KMS-11 (cell line): ENCODE data around the gene PRDM16.

Experiments used
- H2AFZ ChIP-seq: fragments of 200-600 bp; sonication (generic); 2 replicates; pipeline ENCODE4 v1.6.1; 2016; ENCODE audit warnings: antibody characterized with exemption, mixed run types, low read depth
- H3K27ac ChIP-seq: fragments of 200-600 bp; sonication (generic); 2 replicates; pipeline ENCODE4 v1.6.1; 2016; ENCODE audit warnings: mild to moderate bottlenecking, mixed run types
- H3K27me3 ChIP-seq: fragments of 200-600 bp; sonication (generic); 2 replicates; pipeline ENCODE4 v1.6.1; 2017; ENCODE audit warnings: mild to moderate bottlenecking, low read depth, mixed run types, moderate library complexity; ENCODE audit not compliant: insufficient read depth
- H3K36me3 ChIP-seq: fragments of 200-600 bp; sonication (generic); 2 replicates; pipeline ENCODE4 v1.6.1; 2017; ENCODE audit warnings: mild to moderate bottlenecking, mixed run types; ENCODE audit not compliant: insufficient read depth
- H3K4me1 ChIP-seq: fragments of 200-600 bp; sonication (generic); 2 replicates; pipeline ENCODE4 v1.6.1; 2016; ENCODE audit warnings: mild to moderate bottlenecking, low read depth, mixed run types; ENCODE audit not compliant: poor library complexity, severe bottlenecking
- H3K4me2 ChIP-seq: fragments of 200-600 bp; sonication (generic); 2 replicates; pipeline ENCODE4 v1.7.0; 2016; ENCODE audit warnings: mild to moderate bottlenecking, mixed run types
- H3K4me3 ChIP-seq: fragments of 200-600 bp; sonication (generic); IDR thresholded peaks from 2 replicates; pipeline ENCODE4 v1.6.1; 2017; ENCODE audit warnings: low read depth, low read length, mixed read lengths; ENCODE audit not compliant: insufficient read depth
- H3K79me2 ChIP-seq: fragments of 200-600 bp; sonication (generic); 2 replicates; pipeline ENCODE4 v1.6.1; 2016; ENCODE audit warnings: low read depth, mixed run types; ENCODE audit not compliant: insufficient read depth
- H3K9ac ChIP-seq: fragments of 200-600 bp; sonication (generic); 2 replicates; pipeline ENCODE4 v1.6.1; 2016; ENCODE audit warnings: mild to moderate bottlenecking, mixed run types
- H4K20me1 ChIP-seq: fragments of 200-600 bp; sonication (generic); 2 replicates; pipeline ENCODE4 v1.6.1; 2016; ENCODE audit warnings: mild to moderate bottlenecking, mixed run types; ENCODE audit not compliant: insufficient read depth
- TF ChIP-seq, protein P1 (sequence below): fragments of 200-600 bp; sonication (generic); conservative IDR thresholded peaks from 2 replicates; pipeline ENCODE4 v1.6.1; 2017; ENCODE audit warnings: low read depth, mild to moderate bottlenecking, antibody characterized with exemption, low read length, moderate library complexity, mixed read lengths

The PRDM16 gene

DNA sequence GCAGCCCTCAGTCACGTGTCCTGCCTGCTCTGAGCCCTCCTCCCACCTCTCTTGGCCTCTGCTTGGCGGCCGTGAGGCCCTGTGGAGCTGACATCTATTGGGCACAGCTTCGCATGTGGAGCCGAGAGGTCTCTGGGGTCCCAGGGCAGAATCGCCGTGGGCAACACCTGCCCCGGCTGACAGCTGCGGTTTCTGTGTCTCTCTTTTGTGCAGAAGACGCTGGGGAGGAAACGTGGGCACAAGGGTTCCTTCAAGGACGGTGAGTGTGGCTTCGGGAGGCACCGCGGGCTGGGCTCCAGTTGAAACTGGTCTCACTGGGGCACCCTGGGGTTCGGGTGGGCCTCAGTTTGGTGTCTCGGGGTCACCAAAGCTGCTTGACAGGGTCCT is 396.9 kb downstream of the PRDM16 start:
- Histone ChIP-seq H3K79me2 (no peaks in the 10 kb centered on the region), H3K4me3 (no peak overlapping the region), H3K36me3 (no peaks in the 10 kb centered on the region), H3K27ac (no peak overlapping the region), H4K20me1 (no peaks in the 10 kb centered on the region), H2AFZ (no peak overlapping the region), H3K4me2 (no peak overlapping the region), H3K27me3 (peaks cover 81% of the 10 kb centered on the region), H3K9ac (no peak overlapping the region), H3K4me1 (no peaks in the 10 kb centered on the region)
- TF ChIP-seq, protein P1, sequence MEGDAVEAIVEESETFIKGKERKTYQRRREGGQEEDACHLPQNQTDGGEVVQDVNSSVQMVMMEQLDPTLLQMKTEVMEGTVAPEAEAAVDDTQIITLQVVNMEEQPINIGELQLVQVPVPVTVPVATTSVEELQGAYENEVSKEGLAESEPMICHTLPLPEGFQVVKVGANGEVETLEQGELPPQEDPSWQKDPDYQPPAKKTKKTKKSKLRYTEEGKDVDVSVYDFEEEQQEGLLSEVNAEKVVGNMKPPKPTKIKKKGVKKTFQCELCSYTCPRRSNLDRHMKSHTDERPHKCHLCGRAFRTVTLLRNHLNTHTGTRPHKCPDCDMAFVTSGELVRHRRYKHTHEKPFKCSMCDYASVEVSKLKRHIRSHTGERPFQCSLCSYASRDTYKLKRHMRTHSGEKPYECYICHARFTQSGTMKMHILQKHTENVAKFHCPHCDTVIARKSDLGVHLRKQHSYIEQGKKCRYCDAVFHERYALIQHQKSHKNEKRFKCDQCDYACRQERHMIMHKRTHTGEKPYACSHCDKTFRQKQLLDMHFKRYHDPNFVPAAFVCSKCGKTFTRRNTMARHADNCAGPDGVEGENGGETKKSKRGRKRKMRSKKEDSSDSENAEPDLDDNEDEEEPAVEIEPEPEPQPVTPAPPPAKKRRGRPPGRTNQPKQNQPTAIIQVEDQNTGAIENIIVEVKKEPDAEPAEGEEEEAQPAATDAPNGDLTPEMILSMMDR, result no peak

DNA sequence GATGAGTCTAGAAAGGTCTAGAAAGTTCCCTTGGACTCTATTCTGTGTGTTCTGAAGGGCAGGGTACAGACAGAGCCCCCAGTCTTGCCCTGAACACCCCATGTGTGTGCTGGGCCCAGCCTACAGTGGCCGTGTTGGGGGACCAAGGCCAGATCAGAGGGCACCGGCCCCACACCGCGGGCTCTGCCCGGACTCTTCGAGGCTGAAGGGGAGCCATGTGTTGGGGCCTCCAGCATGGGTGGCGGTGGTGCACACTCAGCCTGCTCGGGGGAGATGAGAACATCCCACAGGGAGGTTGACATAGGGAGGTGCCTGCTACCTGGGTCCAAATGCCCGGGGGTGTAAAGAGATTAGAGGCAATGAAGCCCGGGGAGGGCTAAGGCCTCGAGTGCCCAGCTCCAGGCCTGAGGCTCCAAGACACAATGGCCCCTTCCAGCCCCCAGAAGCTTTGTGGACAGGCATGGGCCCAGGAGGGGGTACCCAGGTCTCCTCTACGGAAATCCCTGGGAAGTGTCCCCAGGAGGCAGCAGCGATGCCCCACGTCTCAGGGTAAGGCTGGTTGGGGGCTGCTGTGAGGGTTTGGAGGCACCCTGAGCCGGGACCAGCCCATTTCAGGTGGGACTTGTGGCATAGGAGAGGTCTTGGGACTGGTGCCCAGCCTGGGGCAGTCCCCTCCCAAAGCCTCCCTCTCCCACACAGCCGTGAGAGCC is 397.5 kb downstream of the PRDM16 start:
- H3K4me1 ChIP-seq, result no peaks in the 10 kb centered on the region
- no peak overlapping the region for H3K9ac ChIP-seq
- H3K27me3 ChIP-seq, result peaks cover 79% of the 10 kb centered on the region
- H3K4me2 ChIP-seq, result no peak overlapping the region
- H3K27ac ChIP-seq, result no peak overlapping the region
- no peaks in the 10 kb centered on the region for H4K20me1 ChIP-seq
- no peaks in the 10 kb centered on the region for H3K36me3 ChIP-seq
- H3K79me2 ChIP-seq, result no peaks in the 10 kb centered on the region
- TF ChIP-seq, protein P1, result no peak
- H2AFZ ChIP-seq, result no peak overlapping the region
- no peak overlapping the region for H3K4me3 ChIP-seq

DNA sequence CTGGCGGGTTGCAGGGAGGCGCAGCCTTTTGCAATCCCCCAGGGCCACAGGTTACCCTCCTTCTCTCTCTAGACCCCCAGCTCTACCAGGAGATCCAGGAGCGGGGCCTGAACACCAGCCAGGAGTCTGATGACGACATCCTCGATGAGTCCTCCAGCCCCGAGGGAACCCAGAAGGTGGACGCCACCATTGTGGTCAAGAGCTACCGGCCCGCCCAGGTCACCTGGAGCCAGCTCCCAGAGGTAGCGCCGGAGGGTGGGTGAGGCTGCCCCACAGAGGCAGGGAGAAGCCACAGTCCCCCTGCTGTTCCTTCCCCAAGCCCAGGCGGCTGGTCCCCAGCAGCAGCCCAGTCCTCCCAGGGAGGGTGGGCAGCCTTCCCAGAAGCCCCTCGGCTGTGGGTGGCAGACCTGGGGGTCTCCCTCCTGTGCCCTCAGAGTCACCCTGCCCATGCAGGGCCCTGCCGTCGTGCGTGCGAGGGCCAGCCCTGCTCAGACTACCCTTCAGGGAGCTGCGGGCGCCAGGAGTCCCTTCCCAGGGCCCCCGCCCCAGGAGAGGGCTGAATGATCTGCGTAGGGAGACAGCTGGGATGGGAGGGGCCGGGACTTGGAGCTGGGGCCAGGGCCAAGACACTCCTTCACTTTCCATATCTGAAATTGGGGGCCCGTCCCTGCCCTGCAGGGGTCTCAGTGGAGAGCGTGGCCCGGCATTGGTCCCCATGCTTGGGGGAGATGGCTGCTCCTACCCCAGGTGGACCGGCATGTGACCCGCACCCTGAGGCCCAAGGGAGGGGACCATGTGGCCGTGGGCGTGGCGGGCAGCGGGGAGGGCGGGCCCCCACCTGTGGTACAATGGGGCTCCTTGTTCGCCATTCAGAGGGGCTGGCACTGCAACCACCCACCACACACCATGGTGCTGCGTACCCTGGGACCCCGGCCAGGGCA is 398.4 kb downstream of the PRDM16 start:
- no peak overlapping the region for H3K9ac ChIP-seq

DNA sequence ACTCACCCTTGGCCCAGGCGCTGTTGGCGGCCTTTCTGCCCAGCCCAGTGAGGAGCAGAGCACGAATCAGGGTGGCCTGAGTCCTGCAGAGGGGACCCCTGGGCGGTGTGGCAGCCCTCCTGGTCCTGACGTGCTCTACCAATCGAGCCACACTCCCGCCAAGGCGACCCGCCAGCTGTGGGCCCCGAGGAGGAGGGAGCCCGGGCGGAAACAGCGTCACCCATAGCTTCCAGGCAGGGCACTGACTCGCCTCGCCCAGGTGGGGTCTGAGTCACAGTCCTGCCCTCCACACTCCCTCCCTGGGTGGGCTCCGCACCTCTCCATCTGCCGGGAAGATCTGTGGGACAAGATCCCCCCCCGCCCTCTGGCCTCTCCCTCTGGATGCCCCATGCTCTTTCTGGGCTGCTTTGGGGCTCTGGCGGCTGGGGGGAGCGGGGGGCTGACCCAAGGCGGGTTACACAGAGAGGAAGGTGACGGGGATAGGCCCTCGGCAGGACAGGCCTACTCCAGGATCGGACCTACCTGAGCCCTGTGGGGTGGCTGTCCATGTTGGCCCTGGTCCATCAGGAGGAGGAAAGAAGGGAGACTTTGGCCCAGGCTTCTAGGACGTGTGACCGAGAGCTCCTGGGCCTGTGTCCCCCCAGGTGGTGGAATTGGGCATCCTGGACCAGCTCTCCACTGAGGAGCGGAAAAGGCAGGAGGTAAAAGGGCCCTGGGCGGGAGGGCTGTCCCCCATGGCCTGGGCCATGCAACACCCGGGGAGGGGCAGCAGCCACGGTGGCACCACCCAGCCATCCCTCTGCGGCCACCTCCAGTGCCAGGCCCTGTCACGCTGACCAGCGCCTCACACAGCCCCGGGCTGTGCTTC is 399.5 kb downstream of the PRDM16 start:
- Histone ChIP-seq H3K4me1 (no peaks in the 10 kb centered on the region), H3K36me3 (no peaks in the 10 kb centered on the region), H3K79me2 (no peaks in the 10 kb centered on the region), H3K9ac (no peak overlapping the region), H3K27me3 (peaks cover 78% of the 10 kb centered on the region), H2AFZ (no peak overlapping the region), H4K20me1 (no peaks in the 10 kb centered on the region), H3K4me2 (no peak overlapping the region), H3K4me3 (no peak overlapping the region), H3K27ac (no peak overlapping the region)
- TF ChIP-seq, protein P1, result no peak

More for the DNA sequence above, 398.4 kb downstream of the PRDM16 start:
- Histone ChIP-seq H3K36me3 (no peaks in the 10 kb centered on the region), H3K4me3 (no peak overlapping the region), H3K27ac (no peak overlapping the region), H2AFZ (no peak overlapping the region), H3K4me1 (no peaks in the 10 kb centered on the region), H3K27me3 (peaks cover 80% of the 10 kb centered on the region), H3K4me2 (no peak overlapping the region), H4K20me1 (no peaks in the 10 kb centered on the region), H3K79me2 (no peaks in the 10 kb centered on the region)
- TF ChIP-seq, protein P1, result no peak
